Activated B cell treated with CpG ODN at 0.5 μM for 24 hours (primary cell): Measurements from ENCODE around the gene COL18A1. TPM values are rescaled to one million over a fixed set of nuclear protein-coding genes. Genes with fewer than 3 reads are reported as not detected.

ENCODE experiments used
- ATAC-seq: fragments of 200-7000 bp; cut with Tn5 transposase; one replicate; pipeline ENCODE4 v1.10.0; 2021; ENCODE audit warnings: low read depth, mild to moderate bottlenecking, moderate library complexity
- CTCF ChIA-PET: fragments of 350-600 bp; sonication (Branson Sonifier 250); formaldehyde crosslinking; loops from one replicate; lab custom pipeline; 2021; ENCODE audit warnings: antibody characterized with exemption; lab: Charles Lee
- POLR2A ChIA-PET: fragments of 350-600 bp; sonication (Branson Sonifier 250); formaldehyde crosslinking; loops from one replicate; lab custom pipeline; 2021; ENCODE audit warnings: antibody characterized with exemption; lab: Charles Lee
- DNase-seq: peaks from one replicate; pipeline ENCODE4 v3.0.0; 2022
- H3K27ac Mint-ChIP-seq: one replicate; pipeline ENCODE4 v1.8.0; 2020; ENCODE audit warnings: mixed read lengths
- H3K27me3 Mint-ChIP-seq: one replicate; pipeline ENCODE4 v1.8.0; 2021; ENCODE audit warnings: mixed read lengths
- H3K36me3 Mint-ChIP-seq: one replicate; pipeline ENCODE4 v1.8.0; 2021; ENCODE audit warnings: low read depth, mixed read lengths
- H3K4me1 Mint-ChIP-seq: one replicate; pipeline ENCODE4 v1.8.0; 2021; ENCODE audit warnings: mixed read lengths
- H3K4me3 Mint-ChIP-seq: one replicate; pipeline ENCODE4 v1.8.0; 2020; ENCODE audit warnings: mild to moderate bottlenecking, mixed read lengths
- H3K9me3 Mint-ChIP-seq: one replicate; pipeline ENCODE4 v1.8.0; 2020; ENCODE audit warnings: mixed read lengths
- intact Hi-C: fragments of 100-400 bp; cut with micrococcal nuclease; formaldehyde crosslinking; loops from one replicate; pipeline ENCODE4 v1.15.1; 2024
- total RNA-seq: library from RNA; stranded (reverse); gene quantifications from 2 replicates; pipeline ENCODE4 v1.2.3, GENCODE V29; 2022
- TF ChIP-seq, protein P1 (sequence below): fragments of 200-600 bp; IDR thresholded peaks from one replicate; pipeline ENCODE4 v1.8.0; 2022; ENCODE audit warnings: antibody characterized with exemption, mild to moderate bottlenecking

COL18A1 gene
- 1.2 and 1.6 TPM in 2 replicates for total RNA-seq

DNA sequence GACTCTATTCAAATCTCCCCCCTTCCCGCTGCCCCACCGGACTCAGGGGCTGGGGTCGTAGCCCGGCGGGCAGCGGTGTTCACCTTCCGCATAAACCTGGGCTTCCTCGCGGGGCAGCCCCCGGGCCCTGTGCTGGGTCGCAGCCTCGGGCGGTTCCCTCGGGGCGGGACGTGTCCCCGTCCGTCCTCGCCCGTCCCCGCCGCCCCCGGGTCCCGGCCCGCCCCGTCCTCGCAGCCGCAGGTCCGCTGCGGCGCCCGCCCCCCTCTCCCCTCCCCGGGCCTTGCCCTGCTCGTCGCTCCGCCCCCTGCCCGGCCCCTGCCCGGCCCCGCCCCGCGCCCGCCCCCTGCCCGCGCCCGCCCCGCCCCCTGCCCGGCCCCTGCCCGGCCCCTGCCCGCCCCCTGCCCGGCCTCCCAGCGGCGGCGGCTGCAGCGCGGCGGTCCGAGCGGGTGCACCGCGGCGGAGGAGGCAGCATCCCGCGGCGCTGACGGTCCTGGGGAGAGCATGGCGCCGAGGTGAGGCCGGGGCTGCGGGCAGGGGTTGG lies at the start of gene COL18A1:
Gene COL18A1 (plus strand): TSS at position 436 of the 541 bp plus-strand sequence. CDS start 66 bp downstream, at position 502.
- TF ChIP-seq, protein P1, sequence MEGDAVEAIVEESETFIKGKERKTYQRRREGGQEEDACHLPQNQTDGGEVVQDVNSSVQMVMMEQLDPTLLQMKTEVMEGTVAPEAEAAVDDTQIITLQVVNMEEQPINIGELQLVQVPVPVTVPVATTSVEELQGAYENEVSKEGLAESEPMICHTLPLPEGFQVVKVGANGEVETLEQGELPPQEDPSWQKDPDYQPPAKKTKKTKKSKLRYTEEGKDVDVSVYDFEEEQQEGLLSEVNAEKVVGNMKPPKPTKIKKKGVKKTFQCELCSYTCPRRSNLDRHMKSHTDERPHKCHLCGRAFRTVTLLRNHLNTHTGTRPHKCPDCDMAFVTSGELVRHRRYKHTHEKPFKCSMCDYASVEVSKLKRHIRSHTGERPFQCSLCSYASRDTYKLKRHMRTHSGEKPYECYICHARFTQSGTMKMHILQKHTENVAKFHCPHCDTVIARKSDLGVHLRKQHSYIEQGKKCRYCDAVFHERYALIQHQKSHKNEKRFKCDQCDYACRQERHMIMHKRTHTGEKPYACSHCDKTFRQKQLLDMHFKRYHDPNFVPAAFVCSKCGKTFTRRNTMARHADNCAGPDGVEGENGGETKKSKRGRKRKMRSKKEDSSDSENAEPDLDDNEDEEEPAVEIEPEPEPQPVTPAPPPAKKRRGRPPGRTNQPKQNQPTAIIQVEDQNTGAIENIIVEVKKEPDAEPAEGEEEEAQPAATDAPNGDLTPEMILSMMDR, result no peak
- Mint-ChIP-seq H3K4me3 (peak within 1 kb of the TSS; percentile 82), H3K4me1 (peaks cover 14% of the 10 kb centered on the region), H3K36me3 (peaks cover 3% of the 10 kb centered on the region), H3K9me3 (peaks cover 11% of the 10 kb centered on the region), H3K27me3 (peaks cover 67% of the 10 kb centered on the region), H3K27ac (peak within 1 kb of the TSS; percentile 30)
- POLR2A ChIA-PET, result no interaction called here
- intact Hi-C loops, result no loop called here
- CTCF ChIA-PET, result no interaction called here
- ATAC-seq (peak; percentile 80), DNase-seq (peak; percentile 27)

DNA sequence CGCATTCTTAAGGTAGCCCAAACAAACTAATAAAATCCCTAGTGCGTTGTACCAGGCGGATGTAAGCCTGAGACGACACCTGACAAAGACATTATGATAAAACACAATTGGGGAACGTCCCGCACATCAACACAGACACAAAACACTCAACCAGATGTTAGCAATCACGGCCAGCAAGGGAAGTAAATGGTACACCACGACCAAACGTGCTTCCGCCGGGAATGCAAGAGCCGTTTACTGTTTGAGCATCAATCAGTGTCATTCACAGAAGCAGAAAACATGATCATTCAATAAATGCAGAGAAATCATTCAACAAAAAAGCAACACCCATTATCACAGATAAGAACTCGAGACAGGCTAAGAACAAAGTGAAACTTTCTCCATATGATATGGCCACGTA lies 49.4 kb upstream of the COL18A1 start:
- ChIA-PET CTCF (no interaction called here), POLR2A (no interaction called here)
- no peak overlapping the region for H3K27ac Mint-ChIP-seq
- peaks cover 2% of the 10 kb centered on the region for H3K4me1 Mint-ChIP-seq
- H3K4me3 Mint-ChIP-seq, result no peak overlapping the region
- no peaks in the 10 kb centered on the region for H3K9me3 Mint-ChIP-seq
- peaks cover 16% of the 10 kb centered on the region for H3K27me3 Mint-ChIP-seq
- TF ChIP-seq, protein P1, result no peak
- DNase-seq (no peak), ATAC-seq (no peak)
- H3K36me3 Mint-ChIP-seq, result no peaks in the 10 kb centered on the region
- intact Hi-C loops, result no loop called here

DNA sequence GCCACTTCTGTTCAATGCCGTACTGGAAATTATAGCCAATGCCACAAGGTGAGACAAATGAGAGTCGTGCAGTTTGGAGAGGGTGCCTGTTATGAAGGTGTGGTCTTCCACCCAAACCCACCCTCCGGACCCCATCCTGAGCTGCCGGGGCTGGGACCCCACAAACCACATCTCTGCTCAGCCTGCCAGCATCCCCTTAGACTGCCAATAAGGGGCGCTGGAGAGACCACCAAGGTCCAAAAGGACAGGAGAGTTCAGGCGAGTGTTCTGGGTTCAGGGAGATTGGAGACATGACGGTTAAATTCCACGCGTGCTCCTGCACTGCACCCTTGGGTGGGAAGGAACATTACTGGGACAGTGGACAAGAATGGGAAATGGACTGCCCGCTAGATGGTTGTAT lies 48.7 kb upstream of the COL18A1 start:
- peaks cover 2% of the 10 kb centered on the region for H3K4me1 Mint-ChIP-seq
- DNase-seq (no peak), ATAC-seq (no peak)
- no peak overlapping the region for H3K4me3 Mint-ChIP-seq
- POLR2A ChIA-PET, result no interaction called here
- no peak overlapping the region for H3K27ac Mint-ChIP-seq
- TF ChIP-seq, protein P1, result no peak
- H3K27me3 Mint-ChIP-seq, result peaks cover 14% of the 10 kb centered on the region
- H3K36me3 Mint-ChIP-seq, result no peaks in the 10 kb centered on the region
- CTCF ChIA-PET, result no interaction called here
- H3K9me3 Mint-ChIP-seq, result no peaks in the 10 kb centered on the region
- intact Hi-C loops, result no loop called here

DNA sequence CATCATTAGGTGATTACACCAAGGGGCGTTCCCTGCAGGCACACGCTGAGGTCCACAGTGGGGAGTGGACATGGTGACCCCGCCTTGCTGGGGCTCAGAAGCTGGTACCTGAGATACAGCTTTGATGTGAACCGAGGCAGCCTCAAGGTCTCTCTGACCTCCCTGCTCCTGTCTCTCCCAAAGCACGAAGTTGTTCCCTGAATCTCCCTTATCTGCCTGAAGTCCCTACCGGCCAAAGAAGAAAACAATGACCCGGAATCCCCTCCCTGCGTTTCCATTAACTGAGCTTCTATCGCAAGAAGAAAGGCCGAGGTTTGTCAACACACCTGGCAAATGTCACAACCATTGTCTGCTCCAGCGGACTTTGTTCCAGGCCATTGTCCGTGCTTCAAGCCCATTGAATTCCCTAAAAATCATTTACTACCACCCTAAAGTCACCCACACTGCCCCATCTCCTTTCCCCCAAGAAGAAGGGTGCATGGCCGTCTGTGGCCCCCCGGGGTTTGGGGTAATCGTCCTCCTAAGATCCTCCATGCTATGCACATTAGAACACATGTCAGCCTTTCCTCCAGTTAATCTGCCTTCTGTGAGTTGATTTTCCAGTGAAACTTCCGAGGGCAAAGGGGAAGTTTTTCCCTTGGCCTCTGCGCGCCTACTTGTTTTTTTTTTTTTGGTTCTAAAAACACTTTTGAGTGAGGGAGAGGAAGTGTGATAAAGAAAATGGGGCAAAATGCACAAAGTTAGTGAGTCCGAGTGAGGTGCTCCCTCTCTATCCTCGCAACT lies 48.1 kb upstream of the COL18A1 start:
- ChIA-PET POLR2A (no interaction called here), CTCF (no interaction called here)
- ATAC-seq, result no peak
- Mint-ChIP-seq H3K4me1 (peaks cover 2% of the 10 kb centered on the region), H3K9me3 (no peaks in the 10 kb centered on the region), H3K27me3 (peaks cover 14% of the 10 kb centered on the region), H3K36me3 (no peaks in the 10 kb centered on the region), H3K27ac (no peak overlapping the region), H3K4me3 (no peak overlapping the region)
- no peak for DNase-seq
- intact Hi-C loops, result no loop called here
- TF ChIP-seq, protein P1, result no peak

DNA sequence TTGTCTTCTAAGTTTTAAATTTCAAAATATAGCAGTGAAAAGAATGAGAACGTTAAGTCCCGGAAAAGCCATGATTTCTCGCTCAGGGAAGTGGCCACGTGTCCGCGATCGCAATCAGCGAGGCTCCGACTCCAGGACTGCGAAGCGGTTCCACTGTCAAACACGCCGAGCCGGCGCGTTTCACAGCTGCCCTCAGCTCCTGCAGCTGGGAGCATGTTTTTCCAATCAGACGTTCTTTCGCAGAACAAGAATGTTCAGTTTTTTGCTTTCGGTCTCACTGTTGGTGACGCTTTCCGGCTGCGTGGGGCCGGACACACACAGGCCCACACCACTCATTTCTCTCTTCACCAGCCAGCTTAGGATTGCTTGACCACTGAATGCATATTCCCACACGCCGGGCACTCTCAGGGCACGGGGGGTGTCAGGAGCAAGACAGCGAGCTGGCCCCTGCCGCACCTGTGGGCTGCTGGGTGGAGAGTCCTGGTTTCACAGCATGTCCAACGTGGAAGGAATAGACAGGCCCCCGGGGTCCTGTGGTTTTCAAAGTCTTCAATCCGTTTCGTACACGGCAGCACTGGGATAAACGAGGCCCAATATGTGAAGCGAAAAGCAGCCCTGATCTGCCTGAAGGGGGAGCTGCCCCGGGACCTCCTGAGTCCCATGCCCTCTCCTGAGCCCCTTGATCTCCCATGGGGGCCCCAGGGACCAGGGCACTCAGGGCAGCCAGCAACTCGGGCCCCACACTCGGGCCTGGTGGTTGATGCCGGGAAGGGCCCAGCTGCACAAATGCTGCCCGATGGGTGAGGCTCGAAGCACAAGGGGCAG lies 47.3 kb upstream of the COL18A1 start:
- H3K27me3 Mint-ChIP-seq, result peaks cover 14% of the 10 kb centered on the region
- H3K4me3 Mint-ChIP-seq, result no peak overlapping the region
- ChIA-PET POLR2A (no interaction called here), CTCF (no interaction called here)
- no peaks in the 10 kb centered on the region for H3K9me3 Mint-ChIP-seq
- peaks cover 2% of the 10 kb centered on the region for H3K4me1 Mint-ChIP-seq
- no peak overlapping the region for H3K27ac Mint-ChIP-seq
- H3K36me3 Mint-ChIP-seq, result no peaks in the 10 kb centered on the region
- TF ChIP-seq, protein P1, result no peak
- intact Hi-C loops, result no loop called here
- no peak for ATAC-seq
- no peak for DNase-seq
